Activated T-helper 1 cell treated with anti-CD3 and anti-CD28 coated beads, Interleukin-2, amount 50 U/mL, for 16 hours (primary cell): ENCODE measurements around the gene ALDH1A1.
"Not testable (repeated sequence)": the region's sequence is repeated elsewhere in the genome, so short reads cannot be mapped to it uniquely, and the experiment has no call there.

Source experiments
- DNase-seq, 2 donors: peaks; one replicate each; pipeline ENCODE4 v3.0.0-alpha.2; 2020; ENCODE audit warnings: low read depth in 1 of 2, low spot score in 1 of 2

ALDH1A1 gene

DNA sequence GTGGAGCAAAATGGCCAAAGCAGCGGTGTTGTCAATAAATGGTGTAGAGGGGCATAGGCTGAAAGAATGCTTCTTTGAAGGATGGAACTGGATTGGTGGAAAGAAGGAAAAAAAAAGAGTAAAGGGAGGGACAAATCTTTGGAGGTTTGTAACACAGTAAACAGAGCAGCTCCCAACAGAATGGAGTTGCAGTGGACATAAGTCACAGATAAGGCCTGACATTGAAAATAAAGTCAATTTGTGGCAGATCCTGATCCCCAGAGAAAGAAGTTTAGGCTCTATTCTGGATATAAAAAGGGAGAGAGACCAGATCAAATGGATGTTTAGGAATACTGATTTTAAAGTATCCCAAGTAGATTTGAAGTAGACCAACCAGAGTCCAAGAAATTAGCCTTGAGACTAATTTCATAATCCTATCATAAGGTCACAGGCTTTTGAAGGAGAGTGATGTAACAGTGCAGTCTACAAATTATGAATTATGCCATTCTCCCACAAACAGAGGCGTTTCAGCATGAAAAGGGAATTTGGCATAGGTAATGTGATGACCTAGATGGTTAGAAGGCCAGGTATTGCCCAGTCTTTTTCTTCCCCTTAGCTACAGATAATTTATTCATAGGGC is 8.9 kb downstream of the ALDH1A1 start:
- no peak for DNase-seq

DNA sequence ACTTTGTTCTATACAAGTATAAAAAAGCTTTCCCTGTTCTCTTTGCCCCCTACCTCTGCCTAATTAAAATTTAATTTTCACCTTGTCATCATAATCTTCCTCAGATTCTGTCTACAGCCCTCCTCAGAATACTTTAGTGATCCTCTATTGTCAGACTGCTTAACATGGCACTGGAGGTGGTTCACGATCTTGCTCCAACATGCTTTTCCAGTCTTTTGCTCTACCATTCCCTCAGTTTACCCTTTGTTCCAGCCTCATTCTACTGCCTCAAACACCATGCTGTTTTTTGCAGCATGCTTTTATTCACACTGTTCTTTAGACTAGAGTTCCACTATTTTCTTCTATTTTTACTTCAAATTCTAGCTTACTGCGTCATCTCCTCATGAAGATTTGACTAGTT is 10.4 kb downstream of the ALDH1A1 start:
- no peak for DNase-seq

DNA sequence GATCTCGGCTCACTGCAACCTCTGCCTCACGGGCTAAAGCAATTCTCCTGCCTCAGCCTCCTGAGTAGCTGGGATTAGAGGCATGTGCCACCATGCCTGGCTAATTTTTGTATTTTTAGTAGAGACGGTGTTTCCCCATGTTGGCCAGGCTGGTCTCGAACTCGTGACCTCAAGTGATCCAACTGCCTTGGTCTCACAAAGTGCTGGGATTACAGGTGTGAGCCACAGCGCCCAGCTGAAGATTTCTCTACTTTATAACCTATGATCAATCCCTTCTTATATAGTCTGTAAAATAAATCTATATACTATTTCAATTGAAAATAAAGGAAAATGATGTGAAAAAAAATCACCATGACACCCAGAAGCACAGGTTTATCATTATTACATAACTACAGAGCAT is 13.3 kb downstream of the ALDH1A1 start:
- DNase-seq: not testable (repeated sequence)

DNA sequence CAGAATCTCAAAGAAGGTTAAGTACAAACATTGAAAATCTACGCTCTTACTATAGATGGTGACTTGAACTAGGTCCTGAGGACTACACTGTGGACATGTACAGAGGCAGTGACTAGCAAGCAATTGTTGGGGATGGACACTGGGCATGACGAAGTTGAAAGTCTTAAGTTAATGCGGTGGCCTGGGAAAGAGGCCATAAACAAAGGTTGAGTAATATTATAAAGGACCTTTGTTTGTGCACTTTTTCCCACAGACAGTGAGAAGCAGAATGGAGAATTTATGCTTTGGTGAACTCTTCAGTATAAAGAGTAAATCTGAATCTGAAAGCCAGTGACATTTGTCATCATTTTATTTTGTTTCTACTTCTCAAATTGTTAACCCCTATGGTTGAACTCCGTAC is 15.3 kb downstream of the ALDH1A1 start:
- no peak for DNase-seq

DNA sequence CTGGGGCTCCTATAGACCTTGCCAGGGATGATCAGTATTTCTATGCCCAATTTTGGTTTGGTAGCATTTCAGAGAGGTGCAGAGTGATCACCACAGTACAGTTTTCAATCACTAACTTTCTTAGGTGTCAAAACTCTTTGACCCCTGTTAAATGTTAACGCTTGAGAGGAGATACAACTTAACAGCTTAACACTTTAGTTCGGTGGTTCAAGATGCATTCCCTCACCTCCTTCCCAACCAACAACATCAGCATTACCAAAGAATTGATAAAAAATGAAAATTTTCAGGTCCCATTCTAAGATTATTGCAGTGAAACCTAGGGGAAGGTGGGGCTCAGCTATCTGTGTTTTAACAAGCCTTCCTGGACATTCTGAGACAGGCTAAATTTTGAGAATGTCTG is 16.2 kb downstream of the ALDH1A1 start:
- no peak for DNase-seq

DNA sequence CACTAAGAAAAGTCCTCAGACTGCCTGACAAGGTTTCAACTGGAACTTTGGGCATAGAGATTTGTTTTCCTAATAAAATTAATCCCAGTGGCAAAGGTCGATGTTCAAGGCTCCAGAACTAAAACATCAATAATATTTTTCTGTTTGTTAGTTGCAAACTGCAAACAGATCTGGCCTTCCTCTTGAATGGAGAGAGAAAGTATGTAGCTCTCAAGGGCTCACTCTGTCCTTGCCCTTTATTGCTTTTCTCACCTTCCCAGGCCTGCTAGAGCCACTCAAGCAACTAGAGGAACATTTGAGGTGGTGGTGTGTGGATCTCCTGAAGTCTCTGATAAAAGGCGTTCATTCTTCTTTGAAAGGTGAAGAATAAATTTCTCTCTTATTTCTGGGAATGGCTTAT is 16.6 kb downstream of the ALDH1A1 start:
- no peak for DNase-seq

DNA sequence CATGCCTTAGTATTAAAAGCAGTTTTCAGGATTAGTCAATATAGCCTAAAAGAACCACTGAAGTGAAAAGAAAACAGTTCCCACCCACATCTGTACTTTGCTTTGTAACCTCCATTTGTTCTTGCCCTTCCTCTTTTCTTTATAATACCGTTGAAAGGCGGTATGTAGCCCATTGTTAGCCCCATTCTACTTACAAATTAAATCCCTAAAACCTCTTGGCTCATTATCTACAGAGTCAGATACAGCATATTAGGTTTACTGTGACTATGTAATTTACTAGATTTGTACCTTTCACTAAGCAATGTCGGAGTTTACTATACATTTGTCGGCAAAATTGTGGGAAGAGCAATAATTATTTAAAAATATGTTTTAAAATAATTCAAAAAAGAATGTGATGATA is 17.3 kb downstream of the ALDH1A1 start:
- DNase-seq: no peak

DNA sequence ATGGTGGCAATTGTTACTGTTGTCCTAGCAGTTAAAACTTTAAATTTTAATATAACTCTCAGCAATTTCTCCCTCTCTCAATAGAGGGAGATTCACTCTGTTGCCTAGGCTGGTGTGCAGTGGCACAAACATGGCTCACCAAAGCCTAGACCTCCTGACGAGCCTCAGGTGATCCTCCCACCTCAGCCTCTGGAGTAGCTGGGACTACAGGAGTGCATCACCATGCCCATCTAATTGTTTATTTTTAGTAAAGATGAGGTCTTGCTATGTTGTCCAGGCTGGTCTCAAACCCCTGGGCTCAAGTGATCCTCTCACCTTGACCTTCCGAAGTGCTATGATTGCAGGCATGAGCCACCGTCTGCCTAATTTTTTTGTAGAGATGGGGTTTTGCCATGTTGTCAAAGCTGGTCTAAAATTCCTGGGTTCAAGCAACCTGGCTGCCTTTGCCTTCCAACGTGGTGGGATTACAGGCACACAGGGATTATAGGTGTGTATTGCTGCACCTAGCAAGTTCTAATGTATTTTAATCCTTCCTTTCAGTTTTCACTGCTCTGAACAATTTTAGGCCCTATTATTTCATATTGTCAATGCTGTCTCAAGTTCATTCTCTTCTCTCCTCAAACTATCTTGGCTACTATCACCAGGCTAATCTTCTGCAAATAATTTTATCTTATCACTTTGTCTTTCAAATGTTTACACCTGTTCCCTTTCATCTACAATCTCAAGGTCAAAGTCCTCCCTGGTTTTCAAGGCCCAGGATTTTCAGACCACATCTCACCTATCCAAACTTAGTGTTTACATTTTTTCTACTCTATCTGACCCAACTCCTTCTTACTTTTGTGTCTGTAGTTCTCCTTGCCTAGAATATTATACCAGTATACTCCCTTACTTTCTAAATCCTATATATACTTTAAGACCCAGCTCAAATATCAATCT is 18.9 kb downstream of the ALDH1A1 start:
- DNase-seq: no peak

DNA sequence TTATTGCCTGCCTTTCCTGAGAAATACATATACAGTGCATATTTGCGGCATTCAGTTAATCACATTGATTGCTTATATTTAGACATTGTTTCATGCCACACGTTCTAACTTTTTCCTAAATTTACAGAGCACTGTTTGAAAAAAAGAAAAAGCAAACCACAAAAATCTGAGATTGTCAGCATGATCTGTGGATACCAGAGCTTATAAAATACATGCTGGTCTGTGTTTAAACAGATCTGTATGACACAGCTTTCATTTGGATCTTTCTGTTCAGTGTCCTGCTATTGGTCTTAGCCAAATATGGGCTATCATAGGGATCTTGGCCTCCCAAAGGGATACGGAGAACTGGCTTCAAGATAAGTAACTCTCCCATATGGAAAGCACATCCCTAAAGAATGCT is 20.2 kb downstream of the ALDH1A1 start:
- DNase-seq: no peak

DNA sequence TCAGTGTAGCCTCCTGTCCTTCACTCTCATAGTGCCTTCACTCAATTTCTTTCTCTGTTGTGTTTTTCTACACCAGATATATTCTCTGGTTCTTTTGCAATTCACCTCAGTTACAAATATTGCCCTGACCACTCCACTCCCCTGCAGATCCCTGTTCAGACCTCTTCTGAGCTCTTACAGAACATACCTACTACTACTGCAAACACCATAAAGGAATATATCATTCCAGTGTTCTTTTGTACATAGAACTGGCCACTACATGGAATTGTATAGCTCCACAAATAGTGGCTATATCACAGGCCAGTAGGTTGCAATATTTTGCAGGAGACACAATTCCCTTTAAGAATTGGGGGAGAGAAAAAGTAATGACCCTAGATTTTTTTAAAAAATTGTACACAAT is 21.0 kb downstream of the ALDH1A1 start:
- DNase-seq: no peak

DNA sequence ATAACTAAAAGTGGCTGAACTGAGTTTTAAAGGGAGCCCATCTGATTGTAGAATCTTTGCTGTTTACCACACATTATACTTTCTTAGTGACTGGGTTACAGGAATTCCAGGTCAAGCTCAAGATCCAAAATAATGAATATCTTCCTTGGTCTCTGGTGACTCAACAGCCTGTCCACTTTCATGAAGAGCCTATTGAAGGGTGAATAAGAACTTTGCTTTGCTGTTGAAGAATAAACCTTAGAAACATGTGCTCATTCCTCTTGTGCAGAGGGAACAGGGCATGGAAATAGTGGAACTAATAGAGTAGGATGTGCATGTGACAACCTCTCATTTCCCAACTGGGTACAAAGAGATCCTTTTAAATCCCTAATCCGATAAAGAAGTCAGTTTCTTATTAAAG is 21.4 kb downstream of the ALDH1A1 start:
- DNase-seq: no peak

DNA sequence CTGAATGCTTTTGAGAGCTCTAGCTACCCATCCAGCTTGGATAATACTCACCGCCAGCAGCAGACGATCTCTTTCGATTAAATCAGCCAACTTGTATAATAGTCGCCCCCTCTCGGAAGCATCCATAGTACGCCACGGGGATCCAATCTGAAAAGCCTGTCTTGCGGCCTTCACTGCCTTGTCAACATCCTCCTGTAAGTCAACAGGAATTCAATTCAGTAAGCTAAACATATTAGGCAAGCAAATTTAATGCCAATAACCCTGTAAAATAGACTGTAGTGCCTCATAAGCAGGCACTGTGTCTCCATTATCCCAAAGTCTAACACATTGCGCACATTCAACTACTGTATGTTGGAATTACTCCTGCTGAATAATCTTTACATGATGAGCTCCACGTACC is 22.0 kb downstream of the ALDH1A1 start:
- no peak for DNase-seq

DNA sequence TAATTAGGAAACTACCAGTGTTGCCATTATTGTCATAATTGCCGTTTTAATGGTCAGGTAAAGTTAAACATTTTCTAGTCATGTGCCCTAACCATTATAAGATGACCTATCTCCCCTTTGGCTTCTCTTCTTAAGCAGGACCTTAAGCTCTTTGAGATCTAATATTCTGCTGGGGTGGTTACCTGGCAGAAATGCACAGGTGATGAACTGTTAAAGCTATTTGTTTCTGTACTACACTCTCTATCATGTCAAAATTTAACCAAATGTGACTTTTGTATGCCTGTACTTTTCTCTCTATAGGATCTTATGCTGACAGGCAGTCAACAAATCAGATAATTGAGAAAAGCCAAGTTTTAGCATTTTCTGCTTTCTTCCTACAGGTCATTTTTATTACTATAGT is 23.3 kb downstream of the ALDH1A1 start:
- no peak for DNase-seq

DNA sequence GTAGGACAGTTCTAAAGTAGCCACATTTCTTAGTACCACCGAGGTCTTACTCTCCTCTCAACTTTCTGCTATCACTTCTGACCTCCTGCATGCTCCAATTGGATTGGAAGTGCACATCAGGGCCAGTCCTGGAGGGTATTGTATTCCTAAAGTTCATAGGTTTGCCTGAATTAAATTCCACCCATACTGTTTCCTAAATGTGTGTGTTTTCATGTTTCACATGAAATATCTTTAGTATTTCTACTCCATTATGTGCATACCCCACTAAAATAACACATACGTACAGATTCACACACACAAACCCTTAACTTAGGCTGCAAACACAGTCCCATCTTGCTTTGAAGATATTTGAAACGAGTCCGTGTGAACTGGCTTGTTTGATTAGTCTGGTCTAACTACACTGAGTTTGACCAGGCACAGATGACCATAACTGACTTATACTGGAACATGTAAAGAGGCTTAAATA is 24.8 kb downstream of the ALDH1A1 start:
- no peak for DNase-seq

DNA sequence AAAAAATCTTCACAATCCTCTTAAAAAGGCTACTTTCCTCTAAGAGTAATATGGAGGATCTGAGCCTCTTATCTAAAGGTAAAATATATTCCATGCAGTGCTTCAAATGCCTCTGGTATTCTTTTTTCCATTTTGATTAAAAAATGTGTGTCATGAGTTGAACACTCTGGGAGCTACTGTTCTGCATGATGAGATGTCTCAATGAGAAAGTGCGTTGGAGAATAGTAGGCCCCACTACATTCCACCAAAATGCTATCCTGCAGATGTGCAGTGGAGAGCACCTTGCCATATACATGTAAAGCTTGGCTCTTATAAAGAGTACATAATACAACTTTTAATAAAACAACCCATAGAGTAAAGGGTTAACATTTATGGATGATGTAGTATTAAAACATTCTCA is 26.3 kb downstream of the ALDH1A1 start:
- no peak for DNase-seq

DNA sequence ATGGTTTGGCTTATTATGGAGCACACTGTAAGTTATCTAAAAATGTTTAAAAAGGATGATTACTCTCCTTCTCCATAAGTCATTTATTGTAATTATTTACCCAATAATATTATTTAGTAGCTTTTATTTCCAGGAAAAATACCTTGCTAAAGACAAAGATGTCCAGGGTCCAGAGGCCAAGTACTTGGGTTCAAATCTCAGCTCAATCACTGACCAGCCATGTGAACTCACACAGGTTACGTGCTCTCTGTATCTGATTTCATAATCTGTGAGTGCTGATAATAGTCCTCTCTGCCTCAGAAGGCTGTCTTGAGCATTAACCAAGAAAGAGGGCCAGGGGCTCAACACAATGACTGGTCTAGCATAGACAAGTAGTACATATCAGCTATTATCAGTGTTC is 27.0 kb downstream of the ALDH1A1 start:
- DNase-seq: no peak

DNA sequence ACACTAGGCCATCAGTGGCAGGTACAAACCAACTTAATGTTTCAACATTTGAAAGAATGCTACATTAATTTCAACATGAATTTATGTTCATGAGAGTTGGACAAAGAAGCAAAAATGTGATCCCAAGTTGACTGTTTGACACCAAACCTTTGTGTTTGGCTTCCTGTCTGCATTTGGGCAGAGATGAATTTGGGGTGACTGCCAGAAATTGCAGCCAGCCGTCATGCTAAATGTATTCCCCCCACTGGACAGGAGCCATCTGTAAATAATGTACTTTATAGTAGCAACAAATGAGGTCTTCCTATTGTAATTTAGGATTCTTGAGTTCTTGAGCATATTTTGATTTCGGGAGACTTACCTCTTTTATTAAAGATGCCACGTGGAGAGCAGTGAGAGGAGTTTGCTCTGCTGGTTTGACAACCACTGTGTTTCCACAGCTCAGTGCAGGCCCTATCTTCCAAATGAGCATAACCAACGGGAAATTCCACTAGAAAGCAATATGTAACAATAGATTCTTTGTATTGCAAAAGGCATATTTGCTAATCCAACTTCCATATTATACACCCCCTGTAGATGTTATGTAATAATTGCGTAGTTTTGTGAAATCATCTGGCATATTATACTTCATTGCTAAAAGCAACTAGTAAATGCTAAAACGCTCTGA is 27.6 kb downstream of the ALDH1A1 start:
- DNase-seq: no peak

DNA sequence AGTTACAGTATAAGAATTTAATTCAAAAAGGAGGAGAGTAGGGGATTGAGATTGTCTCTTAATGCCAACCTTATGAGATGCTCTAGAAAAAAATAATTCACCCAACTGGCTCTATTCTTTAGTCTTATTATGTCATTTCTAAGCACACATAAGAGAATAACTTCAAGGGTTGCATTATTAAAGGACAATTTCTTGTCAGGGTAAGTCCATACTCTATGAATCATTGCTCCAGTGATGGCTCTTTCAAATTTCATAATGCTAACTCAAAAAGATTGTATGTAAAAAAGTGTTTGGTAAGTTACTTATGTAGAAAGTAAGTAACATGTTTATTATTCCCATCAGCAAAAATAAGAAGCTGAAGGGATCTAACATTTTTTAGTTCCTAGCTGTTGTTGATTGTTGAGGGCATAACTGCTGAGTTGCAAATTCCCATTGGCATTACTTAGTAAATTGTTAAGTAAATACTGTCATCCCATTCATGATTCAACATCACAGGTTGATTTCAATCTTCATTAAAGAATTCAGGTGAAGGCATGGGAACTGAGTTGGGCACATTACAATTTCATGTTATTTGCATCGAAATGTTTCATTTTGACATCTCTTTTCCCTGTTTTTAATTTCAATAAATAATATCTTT is 28.6 kb downstream of the ALDH1A1 start:
- no peak for DNase-seq

DNA sequence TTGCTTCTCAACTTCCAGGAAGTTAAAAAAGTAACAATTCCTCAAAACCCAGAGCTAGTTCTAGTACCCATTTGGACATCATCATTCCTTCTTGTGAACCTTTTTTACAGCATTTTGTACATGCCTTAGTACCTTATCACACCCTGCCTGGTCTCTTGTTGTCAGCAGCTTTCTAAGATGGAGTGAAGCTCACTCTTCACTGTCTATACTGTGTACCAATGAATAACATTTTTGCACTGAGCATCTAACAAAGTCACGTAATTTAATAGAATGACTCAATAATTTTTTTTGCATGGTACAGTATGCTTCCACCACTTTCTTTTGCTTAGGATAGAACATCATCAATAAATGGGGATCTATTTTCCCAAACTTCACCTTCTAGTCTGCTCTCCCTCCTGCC is 29.8 kb downstream of the ALDH1A1 start:
- DNase-seq: no peak

DNA sequence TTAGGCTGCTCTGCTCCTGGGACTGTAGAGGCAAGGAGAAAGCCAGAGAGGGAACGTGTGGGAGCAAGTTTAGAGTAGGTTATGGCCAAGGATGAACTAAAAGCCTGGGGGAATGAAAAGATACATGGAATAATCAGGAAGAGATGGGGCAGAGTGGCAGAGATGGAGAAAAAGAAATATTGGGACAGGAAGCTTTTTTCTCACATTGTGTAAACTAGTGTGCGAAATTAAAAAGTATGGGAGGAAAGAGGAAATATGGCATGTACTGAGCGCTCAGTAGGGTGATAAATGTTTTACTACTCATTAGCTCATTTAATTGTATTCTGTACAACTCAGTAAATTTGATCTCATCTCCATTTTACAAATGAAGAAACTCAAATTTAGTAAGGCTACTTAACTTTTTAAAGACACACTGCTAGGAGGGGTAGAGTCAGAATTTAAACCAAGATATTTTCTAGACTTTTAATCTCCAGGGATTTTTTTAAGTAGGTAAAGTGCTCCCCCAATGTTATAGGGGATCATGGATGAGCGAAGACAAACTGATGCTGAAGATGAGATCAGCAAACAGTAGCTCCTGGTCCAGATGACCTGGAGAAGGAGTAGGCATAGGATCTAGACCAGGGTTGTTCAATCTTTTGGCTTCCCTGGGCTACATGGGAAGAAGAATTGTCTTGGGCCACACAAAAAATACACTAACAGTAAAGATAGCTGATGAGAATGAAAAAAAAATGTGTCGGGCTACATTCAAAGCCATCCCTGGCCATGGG is 30.8 kb downstream of the ALDH1A1 start:
- DNase-seq: no peak
